MM.1S (cell line): ENCODE results near the gene MEA1.
A peak's percentile ranks its signal among the peaks of the same experiment; 100 is the strongest.

ENCODE experiments used
- DNase-seq: peaks from one replicate; pipeline ENCODE4 v3.0.0-alpha.2; 2015
- H2AFZ ChIP-seq: fragments of 300-600 bp; sonication (generic); 2 replicates; pipeline ENCODE4 v1.6.0; 2016; ENCODE audit warnings: antibody characterized with exemption, low read length
- H3F3A ChIP-seq: fragments of 300-600 bp; sonication (generic); 2 replicates; pipeline ENCODE4 v1.6.1; 2016; ENCODE audit warnings: mild to moderate bottlenecking, antibody characterized with exemption, low read length, moderate library complexity, mixed read lengths; ENCODE audit not compliant: insufficient read depth
- H3K27ac ChIP-seq: fragments of 300-600 bp; sonication (generic); 2 replicates; pipeline ENCODE4 v1.5.1; 2016; ENCODE audit warnings: mild to moderate bottlenecking, low read length
- H3K27me3 ChIP-seq: fragments of 300-600 bp; sonication (generic); replicated peaks from 2 replicates; pipeline ENCODE4 v1.6.0; 2016; ENCODE audit warnings: low read length; ENCODE audit not compliant: insufficient read depth
- H3K36me3 ChIP-seq: fragments of 300-600 bp; sonication (generic); replicated peaks from 2 replicates; pipeline ENCODE4 v1.6.1; 2016; ENCODE audit warnings: mild to moderate bottlenecking, low read length, mixed read lengths; ENCODE audit not compliant: insufficient read depth
- H3K4me1 ChIP-seq: fragments of 300-600 bp; sonication (generic); 2 replicates; pipeline ENCODE4 v1.6.1; 2016; ENCODE audit warnings: low read length, mixed read lengths
- H3K4me2 ChIP-seq: fragments of 300-600 bp; sonication (generic); 2 replicates; pipeline ENCODE4 v1.6.0; 2016; ENCODE audit warnings: low read depth, low read length
- H3K4me3 ChIP-seq: fragments of 300-600 bp; sonication (generic); 2 replicates; pipeline ENCODE4 v1.5.1; 2016; ENCODE audit warnings: low read length, mixed read lengths
- H3K79me2 ChIP-seq: fragments of 300-600 bp; sonication (generic); 2 replicates; pipeline ENCODE4 v1.6.1; 2016; ENCODE audit warnings: mixed run types, low read length, mixed read lengths
- H3K9ac ChIP-seq: fragments of 300-600 bp; sonication (generic); 2 replicates; pipeline ENCODE4 v1.6.1; 2016; ENCODE audit warnings: low read length, mixed read lengths
- H3K9me2 ChIP-seq: fragments of 300-600 bp; sonication (generic); replicated peaks from 2 replicates; pipeline ENCODE4 v1.6.1; 2016; ENCODE audit warnings: mild to moderate bottlenecking, low read length, mixed read lengths; ENCODE audit not compliant: insufficient read depth
- H3K9me3 ChIP-seq: fragments of 300-600 bp; sonication (generic); replicated peaks from 2 replicates; pipeline ENCODE4 v1.6.1; 2016; ENCODE audit warnings: mild to moderate bottlenecking, low read length, mixed read lengths; ENCODE audit not compliant: insufficient read depth
- H4K20me1 ChIP-seq: fragments of 300-600 bp; sonication (generic); 2 replicates; pipeline ENCODE4 v1.6.1; 2016; ENCODE audit warnings: mild to moderate bottlenecking, low read length, moderate library complexity, mixed read lengths; ENCODE audit not compliant: insufficient read depth
- CTCF ChIP-seq: fragments of 300-600 bp; sonication (generic); IDR thresholded peaks from 2 replicates; pipeline ENCODE4 v1.5.1; 2016; ENCODE audit warnings: antibody characterized with exemption, low read length, mixed read lengths
- EZH2 ChIP-seq: fragments of 300-600 bp; sonication (generic); optimal IDR thresholded peaks from 2 replicates; pipeline ENCODE3; 2017; ENCODE audit warnings: low read depth, mild to moderate bottlenecking, antibody characterized with exemption, low read length, mixed read lengths
- EZH2phosphoT487 ChIP-seq: fragments of 300-600 bp; sonication (generic); IDR thresholded peaks from 2 replicates; pipeline ENCODE4 v1.6.1; 2018; ENCODE audit warnings: antibody characterized with exemption, low read length

MEA1 gene

GRCh38 chr6:42963855-42964605, 49.7 kb downstream of the MEA1 start:
- Histone ChIP-seq H3K9ac (no peak overlapping the region), H3K9me3 (no peaks in the 10 kb centered on the region), H3K79me2 (no peaks in the 10 kb centered on the region), H2AFZ (no peak overlapping the region), H4K20me1 (no peaks in the 10 kb centered on the region), H3K36me3 (no peaks in the 10 kb centered on the region), H3K27me3 (no peaks in the 10 kb centered on the region), H3K9me2 (no peaks in the 10 kb centered on the region), H3K4me1 (no peaks in the 10 kb centered on the region), H3K27ac (no peak overlapping the region), H3F3A (no peaks in the 10 kb centered on the region), H3K4me2 (no peak overlapping the region), H3K4me3 (no peak overlapping the region)
- TF ChIP-seq CTCF, result peak; percentile 26; the same call in 1 of the 2 replicates
- TF ChIP-seq EZH2, result no peak
- TF ChIP-seq EZH2phosphoT487, result no peak
- peak; percentile 31 for DNase-seq

- Histone ChIP-seq H3K79me2 (no peaks in the 10 kb centered on the region), H3K4me2 (no peak overlapping the region), H3K36me3 (no peaks in the 10 kb centered on the region), H3K27me3 (no peaks in the 10 kb centered on the region), H3K4me1 (no peaks in the 10 kb centered on the region), H3F3A (no peaks in the 10 kb centered on the region), H3K9me2 (no peaks in the 10 kb centered on the region), H3K4me3 (no peak overlapping the region), H3K9me3 (no peaks in the 10 kb centered on the region), H4K20me1 (no peaks in the 10 kb centered on the region), H3K9ac (no peak overlapping the region), H2AFZ (no peak overlapping the region), H3K27ac (no peak overlapping the region)
- no peak for TF ChIP-seq EZH2phosphoT487
- no peak for TF ChIP-seq CTCF
- no peak for TF ChIP-seq EZH2
- DNase-seq, result no peak
These were observed 50.4 kb downstream of the MEA1 start for GRCh38 chr6:42963179-42963854.

- no peak for DNase-seq
- Histone ChIP-seq H3K9me3 (no peaks in the 10 kb centered on the region), H3K36me3 (no peaks in the 10 kb centered on the region), H3K27ac (no peak overlapping the region), H3K9ac (no peak overlapping the region), H3K4me3 (no peak overlapping the region), H3K4me2 (no peak overlapping the region), H2AFZ (no peak overlapping the region), H3K79me2 (no peaks in the 10 kb centered on the region), H4K20me1 (no peaks in the 10 kb centered on the region), H3K27me3 (no peaks in the 10 kb centered on the region), H3K4me1 (no peaks in the 10 kb centered on the region), H3K9me2 (no peaks in the 10 kb centered on the region), H3F3A (no peaks in the 10 kb centered on the region)
- no peak for TF ChIP-seq EZH2phosphoT487
- TF ChIP-seq CTCF, result no peak
- TF ChIP-seq EZH2, result no peak
These were observed 51.1 kb downstream of the MEA1 start for GRCh38 chr6:42962502-42963178.
